IgD-negative memory B cell (primary cell): ENCODE measurements around the gene ACACA. TPM values are rescaled to one million over a fixed set of nuclear protein-coding genes. Genes with fewer than 3 reads are reported as not detected.

Experiments
- H3K27ac Mint-ChIP-seq, 3 donors: one replicate each; pipeline ENCODE4 v1.8.0; 2020 to 2022; ENCODE audit warnings: mild to moderate bottlenecking in 3 of 3, mixed read lengths in 3 of 3, moderate library complexity in 1 of 3
- H3K27me3 Mint-ChIP-seq: one replicate; pipeline ENCODE4 v1.8.0; 2021; ENCODE audit warnings: mixed read lengths
- H3K36me3 Mint-ChIP-seq: one replicate; pipeline ENCODE4 v1.8.0; 2020; ENCODE audit warnings: mild to moderate bottlenecking, mixed read lengths
- H3K4me1 Mint-ChIP-seq, 3 donors: one replicate each; pipeline ENCODE4 v1.8.0; 2020 to 2022; ENCODE audit warnings: mixed read lengths in 3 of 3, mild to moderate bottlenecking in 1 of 3
- H3K4me3 Mint-ChIP-seq, 4 donors: one replicate each; pipeline ENCODE4 v1.8.0; 2020 to 2022; ENCODE audit warnings: mild to moderate bottlenecking in 4 of 4, mixed read lengths in 4 of 4, moderate library complexity in 3 of 4
- H3K9me3 Mint-ChIP-seq, 3 donors: one replicate each; pipeline ENCODE4 v1.8.0; 2020 to 2021; ENCODE audit warnings: mixed read lengths in 3 of 3, mild to moderate bottlenecking in 1 of 3
- polyA plus RNA-seq: library from polyadenylated mRNA; unstranded; fragments of 300-500 nt; fragmentation: Illumina TruSeq; gene quantifications from one replicate; pipeline ENCODE4 v1.2.3, GENCODE V29; 2021

Gene ACACA
- polyA plus RNA-seq, 1 donor from 2014 or later = 6.0 TPM

GRCh38 chr17:37340804-37341203 is 65.8 kb downstream of the ACACA start:
- no peaks in the 10 kb centered on the region for H3K9me3 Mint-ChIP-seq
- peaks cover 0 to 4% (median 0%) of the 10 kb centered on the region in 3 donors for H3K4me1 Mint-ChIP-seq
- peaks cover 3% of the 10 kb centered on the region for H3K36me3 Mint-ChIP-seq
- no peaks in the 10 kb centered on the region for H3K27me3 Mint-ChIP-seq
- H3K4me3 Mint-ChIP-seq = no peak overlapping the region
- no peak overlapping the region for H3K27ac Mint-ChIP-seq

GRCh38 chr17:37339321-37339720 is 67.3 kb downstream of the ACACA start:
- H3K27ac Mint-ChIP-seq = no peak overlapping the region
- peaks cover 3% of the 10 kb centered on the region for H3K36me3 Mint-ChIP-seq
- H3K9me3 Mint-ChIP-seq = no peaks in the 10 kb centered on the region
- H3K27me3 Mint-ChIP-seq = no peaks in the 10 kb centered on the region
- peaks cover 0 to 1% (median 0%) of the 10 kb centered on the region in 3 donors for H3K4me1 Mint-ChIP-seq
- no peak overlapping the region for H3K4me3 Mint-ChIP-seq

- H3K4me3 Mint-ChIP-seq = no peak overlapping the region
- no peaks in the 10 kb centered on the region for H3K27me3 Mint-ChIP-seq
- H3K9me3 Mint-ChIP-seq = no peaks in the 10 kb centered on the region
- H3K36me3 Mint-ChIP-seq = peaks cover 3% of the 10 kb centered on the region
- peaks cover 0 to 1% (median 0%) of the 10 kb centered on the region in 3 donors for H3K4me1 Mint-ChIP-seq
- H3K27ac Mint-ChIP-seq = peak overlapping the region in 1 of 3 donors; percentile 59
Measured at GRCh38 chr17:37338847-37339246, 67.8 kb downstream of the ACACA start.

- Mint-ChIP-seq H3K27ac (no peak overlapping the region), H3K4me3 (no peak overlapping the region), H3K4me1 (no peaks in the 10 kb centered on the region), H3K27me3 (no peaks in the 10 kb centered on the region), H3K9me3 (no peaks in the 10 kb centered on the region), H3K36me3 (peaks cover 3% of the 10 kb centered on the region)
Measured at GRCh38 chr17:37327341-37328090, 79.1 kb downstream of the ACACA start.

- H3K27ac Mint-ChIP-seq = no peak overlapping the region
- peaks cover 4% of the 10 kb centered on the region for H3K36me3 Mint-ChIP-seq
- no peaks in the 10 kb centered on the region for H3K9me3 Mint-ChIP-seq
- no peak overlapping the region for H3K4me3 Mint-ChIP-seq
- no peaks in the 10 kb centered on the region for H3K27me3 Mint-ChIP-seq
- H3K4me1 Mint-ChIP-seq = peaks cover 0 to 2% (median 1%) of the 10 kb centered on the region in 3 donors
Measured at GRCh38 chr17:37322826-37323561, 83.6 kb downstream of the ACACA start.

DNA sequence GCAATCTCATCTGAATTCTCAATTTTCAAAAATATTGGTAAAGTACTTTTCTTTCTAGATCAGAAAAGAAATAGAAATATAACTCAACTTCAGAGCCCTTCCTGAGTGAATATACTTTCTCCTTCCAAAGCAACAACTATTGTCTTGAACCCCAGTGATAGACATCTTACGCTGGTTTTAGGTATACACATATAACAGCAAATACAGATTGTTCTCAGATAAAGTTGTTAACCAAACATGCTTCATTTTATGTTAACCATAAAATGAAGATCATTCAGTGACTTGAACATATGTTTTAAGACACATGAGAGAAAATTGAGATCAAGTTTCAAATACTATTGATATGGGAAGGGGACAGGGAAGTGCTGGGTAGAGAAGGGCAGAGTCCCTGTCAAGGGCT is 84.5 kb downstream of the ACACA start:
- Mint-ChIP-seq H3K4me3 (no peak overlapping the region), H3K4me1 (peaks cover 0 to 2% (median 1%) of the 10 kb centered on the region in 3 donors), H3K36me3 (peaks cover 4% of the 10 kb centered on the region), H3K9me3 (no peaks in the 10 kb centered on the region), H3K27ac (no peak overlapping the region), H3K27me3 (no peaks in the 10 kb centered on the region)

DNA sequence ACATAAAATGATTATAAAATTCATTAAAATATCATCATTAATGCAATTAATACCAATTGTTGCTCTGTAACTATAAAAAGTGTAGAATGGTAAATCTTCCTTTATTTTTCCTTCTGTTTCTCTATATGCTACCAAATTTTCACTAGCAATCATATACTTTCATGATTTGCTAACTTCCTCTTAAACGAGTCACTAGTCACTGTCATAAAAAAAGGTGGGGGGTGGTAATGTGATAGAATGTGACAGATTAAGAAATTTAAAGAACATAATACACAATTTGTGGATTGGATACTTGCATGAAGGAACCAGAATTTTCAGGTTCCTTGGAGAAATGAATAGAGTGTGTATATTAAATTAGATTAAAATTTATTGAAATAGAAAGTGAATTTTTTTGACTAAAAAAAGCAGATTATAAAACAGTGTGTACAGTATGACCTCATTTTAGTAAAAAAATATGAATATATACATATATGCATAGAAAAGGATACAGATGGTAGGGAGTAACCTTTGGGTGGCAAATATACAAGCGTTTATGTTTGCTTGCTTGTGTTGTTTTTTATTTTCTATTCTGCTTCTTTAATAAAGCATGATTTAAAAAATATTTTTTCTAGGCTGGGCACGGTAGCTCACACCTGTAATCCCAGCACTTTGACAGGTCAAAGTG is 87.6 kb downstream of the ACACA start:
- Mint-ChIP-seq H3K4me3 (peak overlapping the region in 1 of 4 donors; percentile 22), H3K27me3 (no peaks in the 10 kb centered on the region), H3K36me3 (peaks cover 4% of the 10 kb centered on the region), H3K4me1 (peaks cover 0 to 2% (median 1%) of the 10 kb centered on the region in 3 donors), H3K9me3 (no peaks in the 10 kb centered on the region), H3K27ac (no peak overlapping the region)

DNA sequence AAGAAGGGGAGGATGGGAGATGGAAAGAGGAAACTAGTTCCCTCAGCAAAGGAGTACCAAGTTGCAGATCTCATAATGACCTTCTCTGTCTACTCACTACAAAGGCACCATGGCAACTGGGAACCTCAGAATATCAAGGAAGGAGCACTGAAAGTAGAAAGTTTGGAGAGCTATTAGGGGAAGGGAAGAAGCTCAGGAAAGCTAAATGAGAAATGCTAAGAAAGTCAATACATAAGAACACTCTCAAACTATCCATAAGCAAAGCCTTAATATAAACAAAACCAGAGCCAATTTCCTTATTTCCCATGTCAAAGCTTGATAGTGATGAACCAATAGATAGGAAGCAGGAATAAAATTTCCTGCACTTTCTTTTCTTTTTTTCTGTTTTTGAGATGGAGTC is 88.8 kb downstream of the ACACA start:
- Mint-ChIP-seq H3K4me1 (peaks cover 0 to 2% (median 1%) of the 10 kb centered on the region in 3 donors), H3K27ac (no peak overlapping the region), H3K9me3 (no peaks in the 10 kb centered on the region), H3K4me3 (no peak overlapping the region), H3K36me3 (peaks cover 4% of the 10 kb centered on the region), H3K27me3 (no peaks in the 10 kb centered on the region)

DNA sequence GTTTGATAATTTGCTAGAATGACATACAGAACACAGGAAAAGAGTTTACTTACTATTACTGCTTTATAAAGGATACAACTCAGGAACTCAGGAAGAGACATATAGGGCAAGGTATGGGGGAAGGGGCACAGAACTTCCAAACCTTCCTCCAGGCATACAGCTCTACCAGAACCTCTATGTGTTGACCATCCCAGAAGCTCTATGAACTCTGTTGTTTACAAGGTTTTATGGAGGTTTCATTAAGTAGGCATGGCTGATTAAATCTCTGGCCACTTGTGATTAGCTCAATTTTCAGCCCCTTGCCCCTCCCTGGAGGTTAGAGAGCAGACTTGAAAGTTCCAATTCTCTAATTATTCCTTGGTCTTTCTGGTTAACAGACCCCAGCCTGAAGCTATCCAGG is 91.0 kb downstream of the ACACA start:
- Mint-ChIP-seq H3K9me3 (no peaks in the 10 kb centered on the region), H3K4me1 (peaks cover 0 to 4% (median 2%) of the 10 kb centered on the region in 3 donors), H3K27me3 (no peaks in the 10 kb centered on the region), H3K36me3 (peaks cover 12% of the 10 kb centered on the region), H3K4me3 (no peak overlapping the region), H3K27ac (no peak overlapping the region)

- peaks cover 0 to 2% (median 0%) of the 10 kb centered on the region in 3 donors for H3K4me1 Mint-ChIP-seq
Measured at GRCh38 chr17:37312137-37312923, 94.3 kb downstream of the ACACA start.

GRCh38 chr17:37310940-37311339 is 95.7 kb downstream of the ACACA start:
- Mint-ChIP-seq H3K4me1 (peaks cover 0 to 2% (median 0%) of the 10 kb centered on the region in 3 donors), H3K27me3 (no peaks in the 10 kb centered on the region), H3K9me3 (no peaks in the 10 kb centered on the region), H3K4me3 (no peak overlapping the region), H3K27ac (peak overlapping the region in 1 of 3 donors; percentile 46), H3K36me3 (peaks cover 18% of the 10 kb centered on the region)

More at GRCh38 chr17:37312137-37312923, 94.3 kb downstream of the ACACA start:
- Mint-ChIP-seq H3K27me3 (no peaks in the 10 kb centered on the region), H3K9me3 (no peaks in the 10 kb centered on the region), H3K4me3 (no peak overlapping the region), H3K36me3 (peaks cover 14% of the 10 kb centered on the region), H3K27ac (peak overlapping the region in 1 of 3 donors; percentile 50)

- Mint-ChIP-seq H3K4me1 (peaks cover 0 to 2% (median 0%) of the 10 kb centered on the region in 3 donors), H3K9me3 (no peaks in the 10 kb centered on the region), H3K27me3 (no peaks in the 10 kb centered on the region), H3K27ac (no peak overlapping the region), H3K4me3 (no peak overlapping the region), H3K36me3 (peaks cover 20% of the 10 kb centered on the region)
Measured at GRCh38 chr17:37309051-37309450, 97.6 kb downstream of the ACACA start.

GRCh38 chr17:37305406-37305905 is 101.2 kb downstream of the ACACA start:
- no peaks in the 10 kb centered on the region for H3K27me3 Mint-ChIP-seq
- no peaks in the 10 kb centered on the region for H3K9me3 Mint-ChIP-seq
- H3K4me3 Mint-ChIP-seq = no peak overlapping the region
- no peak overlapping the region for H3K27ac Mint-ChIP-seq
- H3K4me1 Mint-ChIP-seq = peaks cover 0 to 5% (median 0%) of the 10 kb centered on the region in 3 donors
- H3K36me3 Mint-ChIP-seq = peaks cover 15% of the 10 kb centered on the region

GRCh38 chr17:37301288-37301687 is 105.3 kb downstream of the ACACA start:
- H3K4me1 Mint-ChIP-seq = peaks cover 0 to 10% (median 0%) of the 10 kb centered on the region in 3 donors
- H3K4me3 Mint-ChIP-seq = no peak overlapping the region
- H3K36me3 Mint-ChIP-seq = peaks cover 8% of the 10 kb centered on the region
- H3K27ac Mint-ChIP-seq = no peak overlapping the region
- H3K27me3 Mint-ChIP-seq = no peaks in the 10 kb centered on the region
- no peaks in the 10 kb centered on the region for H3K9me3 Mint-ChIP-seq
